Measurements from ENCODE around the gene EEF2K.

Gene EEF2K

GRCh38 chr16:22337849-22338635, 132.0 kb downstream of the EEF2K start:
- no peak for DNase-seq
